HEK293 (cell line): ENCODE results near the gene B3GNT3.
A peak's percentile ranks its signal among the peaks of the same experiment; 100 is the strongest.

Experiments used
- EGR2 ChIP-seq: fragments of 450-650 bp; formaldehyde crosslinking; IDR thresholded peaks from 2 replicates; pipeline ENCODE4 v1.5.1; 2016; ENCODE audit warnings: low read depth, missing biosample characterization, missing genetic modification characterization
- GLIS1 ChIP-seq: fragments of 450-650 bp; formaldehyde crosslinking; IDR thresholded peaks from 2 replicates; pipeline ENCODE4 v1.5.1; 2016; ENCODE audit warnings: missing biosample characterization, missing genetic modification characterization
- HIC1 ChIP-seq: fragments of 450-650 bp; formaldehyde crosslinking; IDR thresholded peaks from 2 replicates; pipeline ENCODE4 v1.5.1; 2016; ENCODE audit warnings: missing biosample characterization, missing genetic modification characterization
- KLF1 ChIP-seq: fragments of 450-650 bp; formaldehyde crosslinking; IDR thresholded peaks from 2 replicates; pipeline ENCODE4 v1.5.1; 2016; ENCODE audit warnings: missing biosample characterization, missing genetic modification characterization
- KLF7 ChIP-seq: fragments of 450-650 bp; formaldehyde crosslinking; IDR thresholded peaks from 2 replicates; pipeline ENCODE4 v1.5.1; 2016; ENCODE audit warnings: missing biosample characterization, missing genetic modification characterization, borderline replicate concordance
- KLF8 ChIP-seq: fragments of 450-650 bp; formaldehyde crosslinking; IDR thresholded peaks from 2 replicates; pipeline ENCODE4 v1.5.1; 2016; ENCODE audit warnings: missing biosample characterization, missing genetic modification characterization
- KLF9 ChIP-seq: fragments of 450-650 bp; formaldehyde crosslinking; IDR thresholded peaks from 2 replicates; pipeline ENCODE4 v1.5.1; 2016; ENCODE audit warnings: missing biosample characterization, missing genetic modification characterization, low read depth
- PRDM4 ChIP-seq: fragments of 450-650 bp; formaldehyde crosslinking; IDR thresholded peaks from 2 replicates; pipeline ENCODE4 v1.5.1; 2017; ENCODE audit warnings: missing biosample characterization, missing genetic modification characterization
- REPIN1 ChIP-seq: fragments of 450-650 bp; formaldehyde crosslinking; IDR thresholded peaks from 2 replicates; pipeline ENCODE4 v1.5.1; 2017; ENCODE audit warnings: missing biosample characterization, missing genetic modification characterization, low read depth
- SALL2 ChIP-seq: fragments of 450-650 bp; formaldehyde crosslinking; IDR thresholded peaks from 2 replicates; pipeline ENCODE4 v1.5.0; 2017; ENCODE audit warnings: missing biosample characterization, mild to moderate bottlenecking, missing genetic modification characterization, borderline replicate concordance
- SP2 ChIP-seq: fragments of 450-650 bp; formaldehyde crosslinking; IDR thresholded peaks from 2 replicates; pipeline ENCODE4 v1.5.1; 2016; ENCODE audit warnings: missing biosample characterization, missing genetic modification characterization
- SP3 ChIP-seq: fragments of 450-650 bp; formaldehyde crosslinking; IDR thresholded peaks from 2 replicates; pipeline ENCODE4 v1.5.1; 2016; ENCODE audit warnings: missing biosample characterization, missing genetic modification characterization
- ZBTB17 ChIP-seq: fragments of 450-650 bp; formaldehyde crosslinking; IDR thresholded peaks from 2 replicates; pipeline ENCODE4 v1.5.1; 2016; ENCODE audit warnings: missing biosample characterization, missing genetic modification characterization
- ZBTB49 ChIP-seq: fragments of 450-650 bp; formaldehyde crosslinking; IDR thresholded peaks from 2 replicates; pipeline ENCODE4 v1.5.1; 2016; ENCODE audit warnings: missing biosample characterization, missing genetic modification characterization, low read depth
- ZBTB7A ChIP-seq: fragments of 450-650 bp; formaldehyde crosslinking; IDR thresholded peaks from 2 replicates; pipeline ENCODE4 v1.5.1; 2016; ENCODE audit warnings: low read depth, missing biosample characterization, missing genetic modification characterization
- ZEB2 ChIP-seq: fragments of 450-650 bp; formaldehyde crosslinking; IDR thresholded peaks from 2 replicates; pipeline ENCODE4 v1.5.1; 2016; ENCODE audit warnings: missing biosample characterization, missing genetic modification characterization
- ZFHX2 ChIP-seq: fragments of 450-650 bp; formaldehyde crosslinking; conservative IDR thresholded peaks from 2 replicates; pipeline ENCODE4 v1.5.1; 2016; ENCODE audit warnings: missing biosample characterization, missing genetic modification characterization
- ZFP69B ChIP-seq: fragments of 450-650 bp; formaldehyde crosslinking; IDR thresholded peaks from 2 replicates; pipeline ENCODE4 v1.5.1; 2016; ENCODE audit warnings: missing biosample characterization, missing genetic modification characterization
- ZNF2 ChIP-seq: fragments of 450-650 bp; formaldehyde crosslinking; IDR thresholded peaks from 2 replicates; pipeline ENCODE4 v1.5.1; 2016; ENCODE audit warnings: missing biosample characterization, missing genetic modification characterization
- ZNF202 ChIP-seq: fragments of 450-650 bp; formaldehyde crosslinking; IDR thresholded peaks from 2 replicates; pipeline ENCODE4 v1.5.1; 2016; ENCODE audit warnings: missing biosample characterization, missing genetic modification characterization, borderline replicate concordance
- ZNF214 ChIP-seq: fragments of 450-650 bp; formaldehyde crosslinking; IDR thresholded peaks from 2 replicates; pipeline ENCODE4 v1.5.1; 2017; ENCODE audit warnings: missing biosample characterization, mild to moderate bottlenecking, missing genetic modification characterization, borderline replicate concordance
- ZNF23 ChIP-seq: fragments of 450-650 bp; formaldehyde crosslinking; IDR thresholded peaks from 2 replicates; pipeline ENCODE4 v1.5.1; 2016; ENCODE audit warnings: missing biosample characterization, missing genetic modification characterization, borderline replicate concordance
- ZNF335 ChIP-seq: fragments of 450-650 bp; formaldehyde crosslinking; conservative IDR thresholded peaks from 2 replicates; pipeline ENCODE4 v1.5.1; 2016; ENCODE audit warnings: missing biosample characterization, missing genetic modification characterization
- ZNF341 ChIP-seq: fragments of 450-650 bp; formaldehyde crosslinking; IDR thresholded peaks from 2 replicates; pipeline ENCODE4; 2016; ENCODE audit warnings: low read depth, missing biosample characterization, missing genetic modification characterization
- ZNF600 ChIP-seq: fragments of 450-650 bp; formaldehyde crosslinking; IDR thresholded peaks from 2 replicates; pipeline ENCODE4 v1.5.1; 2016; ENCODE audit warnings: missing biosample characterization, missing genetic modification characterization
- ZNF677 ChIP-seq: fragments of 450-650 bp; IDR thresholded peaks from 2 replicates; pipeline ENCODE4 v1.5.0; 2018; ENCODE audit warnings: missing biosample characterization, mild to moderate bottlenecking, missing genetic modification characterization, moderate library complexity
- ZNF692 ChIP-seq: fragments of 450-650 bp; formaldehyde crosslinking; IDR thresholded peaks from 2 replicates; pipeline ENCODE4 v1.5.1; 2016; ENCODE audit warnings: missing biosample characterization, missing genetic modification characterization

B3GNT3 gene

GRCh38 chr19:17841810-17842662 lies 47.1 kb downstream of the B3GNT3 start (continued):
- TF ChIP-seq ZNF692 = 0 out of 2 replicates have a peak, but pooled peaks have one; percentile 4
- TF ChIP-seq ZNF2 (tag by site-specific recombination) = 0 out of 2 replicates have a peak, but pooled peaks have one; percentile 54
- no peak for TF ChIP-seq PRDM4 (tag by site-specific recombination)
- TF ChIP-seq REPIN1 (tag by site-specific recombination) = no peak
- TF ChIP-seq HIC1 (tag by site-specific recombination) = peak; percentile 52; the same call in 1 of the 2 replicates
- no peak for TF ChIP-seq ZNF202 (tag by site-specific recombination)
- TF ChIP-seq ZEB2 (tag by site-specific recombination) = peak; percentile 35; the same call in 1 of the 2 replicates
- no peak for TF ChIP-seq ZNF23 (tag by site-specific recombination)
- TF ChIP-seq SP3 = peak; percentile 97
- peak; percentile 75 for TF ChIP-seq EGR2 (tag by site-specific recombination)
- TF ChIP-seq ZFP69B (tag by site-specific recombination) = 0 out of 2 replicates have a peak, but pooled peaks have one; percentile 38
- peak; percentile 90 for TF ChIP-seq SP2 (tag by site-specific recombination)
- TF ChIP-seq ZBTB7A = peak; percentile 31; the same call in 1 of the 2 replicates
- peak; percentile 17; the same call in 1 of the 2 replicates for TF ChIP-seq GLIS1
- no peak for TF ChIP-seq SALL2 (tag by site-specific recombination)
- peak; percentile 95 for TF ChIP-seq KLF1
- 0 out of 2 replicates have a peak, but pooled peaks have one; percentile 51 for TF ChIP-seq KLF7
- TF ChIP-seq ZBTB17 (tag by site-specific recombination) = peak; percentile 63; the same call in 1 of the 2 replicates
- TF ChIP-seq KLF8 = peak; percentile 95; the same call in 1 of the 2 replicates
- no peak for TF ChIP-seq ZBTB49 (tag by site-specific recombination)
- peak; percentile 72 for TF ChIP-seq ZFHX2
- TF ChIP-seq KLF9 (tag by site-specific recombination) = peak; percentile 91
- TF ChIP-seq ZNF600 (tag by site-specific recombination) = peak; percentile 30; the same call in 1 of the 2 replicates
- peak; percentile 56 for TF ChIP-seq ZNF335 (tag by site-specific recombination)
- TF ChIP-seq ZNF677 (tag by site-specific recombination) = peak; percentile 77
- TF ChIP-seq ZNF214 (tag by site-specific recombination) = no peak
- TF ChIP-seq ZNF341 (tag by site-specific recombination) = peak; percentile 85
- TF ChIP-seq, all 188 proteins: peak for 25
